GM23248 (cell line): Measurements from ENCODE around the gene TNFRSF4. TPM values are rescaled to one million over a fixed set of nuclear protein-coding genes. Genes with fewer than 3 reads are reported as not detected.

Experiments
- DNase-seq: peaks from one replicate; pipeline ENCODE4 v3.0.0-alpha.2; 2015
- H2AFZ ChIP-seq: fragments of 200-600 bp; sonication (generic); 2 replicates; pipeline ENCODE4 v1.6.1; 2016; ENCODE audit warnings: antibody characterized with exemption
- H3F3A ChIP-seq: fragments of 200-600 bp; sonication (generic); 2 replicates; pipeline ENCODE4 v1.6.1; 2016; ENCODE audit warnings: mild to moderate bottlenecking, antibody characterized with exemption, mixed run types; ENCODE audit not compliant: insufficient read depth
- H3K27ac ChIP-seq: fragments of 200-600 bp; sonication (generic); 2 replicates; pipeline ENCODE4 v1.5.1; 2016; ENCODE audit warnings: mild to moderate bottlenecking
- H3K27me3 ChIP-seq: fragments of 200-600 bp; sonication (generic); replicated peaks from 2 replicates; pipeline ENCODE4 v1.6.1; 2016; ENCODE audit warnings: mild to moderate bottlenecking; ENCODE audit not compliant: insufficient read depth
- H3K36me3 ChIP-seq: fragments of 200-600 bp; sonication (generic); 2 replicates; pipeline ENCODE4 v1.6.1; 2016; ENCODE audit warnings: low read depth, mild to moderate bottlenecking
- H3K4me1 ChIP-seq: fragments of 200-600 bp; sonication (generic); 2 replicates; pipeline ENCODE4 v1.6.1; 2016; ENCODE audit warnings: mild to moderate bottlenecking; ENCODE audit not compliant: insufficient read depth
- H3K4me2 ChIP-seq: fragments of 200-600 bp; sonication (generic); one replicate; pipeline ENCODE4 v1.6.1; 2016; ENCODE audit warnings: mild to moderate bottlenecking; ENCODE audit not compliant: unreplicated experiment
- H3K4me3 ChIP-seq: fragments of 200-600 bp; sonication (generic); 2 replicates; pipeline ENCODE4 v1.5.1; 2016; ENCODE audit warnings: mild to moderate bottlenecking
- H3K79me2 ChIP-seq: fragments of 200-600 bp; sonication (generic); 2 replicates; pipeline ENCODE4 v1.6.1; 2016; ENCODE audit warnings: mild to moderate bottlenecking; ENCODE audit not compliant: insufficient read depth
- H3K9ac ChIP-seq: fragments of 200-600 bp; sonication (generic); 2 replicates; pipeline ENCODE4 v1.6.1; 2016; ENCODE audit warnings: mild to moderate bottlenecking
- H3K9me2 ChIP-seq: fragments of 200-600 bp; sonication (generic); 2 replicates; pipeline ENCODE4 v1.6.1; 2016; ENCODE audit warnings: mixed run types, mild to moderate bottlenecking, moderate library complexity; ENCODE audit not compliant: insufficient read depth
- H3K9me3 ChIP-seq: fragments of 200-600 bp; sonication (generic); one replicate; pipeline ENCODE4 v1.6.1; 2017; ENCODE audit warnings: low read depth
- H4K20me1 ChIP-seq: fragments of 200-600 bp; sonication (generic); 2 replicates; pipeline ENCODE4 v1.6.0; 2016; ENCODE audit not compliant: insufficient read depth
- EZH2 ChIP-seq: fragments of 200-600 bp; sonication (generic); IDR thresholded peaks from 2 replicates; pipeline ENCODE4 v1.6.1; 2018; ENCODE audit warnings: antibody characterized with exemption, mild to moderate bottlenecking; ENCODE audit not compliant: insufficient read depth, poor library complexity, severe bottlenecking
- EZH2phosphoT487 ChIP-seq: fragments of 200-600 bp; sonication (generic); IDR thresholded peaks from 2 replicates; pipeline ENCODE4 v1.6.1; 2018; ENCODE audit warnings: antibody characterized with exemption, moderate library complexity, mild to moderate bottlenecking, low read depth; ENCODE audit not compliant: insufficient read depth
- WGBS, 2 experiments: methylation state at CpG; one replicate each; pipeline ENCODE4 v1.1.6; 2015 to 2017; ENCODE audit warnings: low lambda C conversion rate in 2 of 2, low coverage in 1 of 2; ENCODE audit errors: missing lambda C conversion rate in 2 of 2; 5-methylcytosine and 5-hydroxymethylcytosine counted together
- in situ Hi-C: fragments of 300-500 bp; cut with MboI; formaldehyde crosslinking; loops from 2 replicates; pipeline ENCODE4 v1.15.0; 2020
- polyA plus RNA-seq: library from polyadenylated mRNA; unstranded; fragments of >200 nt; fragmentation: Nextera tagmentation; extraction: Ambion mirVana; gene quantifications from 2 replicates; pipeline ENCODE4 v1.2.1, GENCODE V29; 2016
- total RNA-seq: library from RNA; depleted of rRNA; stranded (reverse); fragments of >200 nt; shearing (Covaris generic); gene quantifications from 2 replicates; pipeline ENCODE4 v1.2.3, GENCODE V29; 2014

The TNFRSF4 gene
- total and polyA plus RNA-seq, 2 experiments from 2014 or later = not detected

DNA sequence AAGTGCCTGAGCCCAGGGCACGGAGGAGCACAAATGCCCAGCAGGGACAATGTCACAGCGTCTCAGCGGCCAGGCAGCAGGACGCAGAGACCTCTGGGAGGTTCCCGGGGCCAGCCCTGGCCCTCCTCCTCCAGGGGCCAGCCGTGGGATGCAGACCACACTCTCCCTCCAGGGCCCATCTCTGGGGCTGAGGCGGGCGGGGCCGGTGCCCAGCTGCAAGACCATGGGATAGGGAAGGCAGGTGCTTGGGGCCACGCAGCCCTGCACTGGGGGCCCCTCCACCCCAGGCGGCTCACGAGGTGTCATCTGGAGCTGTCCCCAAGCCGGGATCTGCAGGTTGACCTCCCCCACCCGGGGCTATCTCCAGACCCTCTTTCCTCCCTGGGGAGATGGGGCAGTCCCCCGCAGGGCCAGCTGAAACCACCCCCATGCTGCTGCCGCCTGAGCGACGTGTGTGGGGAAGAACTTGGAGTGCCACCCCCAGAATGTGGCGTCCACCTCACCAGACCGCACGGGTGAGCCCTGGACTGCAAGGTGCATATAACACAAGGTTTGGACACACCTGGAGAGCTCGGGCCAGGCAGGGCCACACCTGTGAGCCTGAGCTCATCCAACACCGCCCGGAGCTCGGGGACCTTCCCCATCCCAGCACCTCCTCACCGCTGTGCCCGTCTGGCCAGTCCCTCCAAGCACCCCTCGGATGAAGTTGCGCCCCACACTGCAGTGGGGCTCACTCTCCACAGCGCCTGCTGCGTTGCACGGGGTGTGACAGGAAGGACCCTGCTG lies 44.3 kb downstream of the TNFRSF4 start:
- no peak overlapping the region for H3K27ac ChIP-seq
- no peaks in the 10 kb centered on the region for H4K20me1 ChIP-seq
- H2AFZ ChIP-seq = no peak overlapping the region
- H3F3A ChIP-seq = no peaks in the 10 kb centered on the region
- DNase-seq = no peak
- no peaks in the 10 kb centered on the region for H3K4me1 ChIP-seq
- H3K36me3 ChIP-seq = no peaks in the 10 kb centered on the region
- no peak overlapping the region for H3K4me3 ChIP-seq
- H3K27me3 ChIP-seq = peaks cover 21% of the 10 kb centered on the region
- H3K79me2 ChIP-seq = no peaks in the 10 kb centered on the region
- H3K9me3 ChIP-seq = no peaks in the 10 kb centered on the region
- no peaks in the 10 kb centered on the region for H3K9me2 ChIP-seq
- in situ Hi-C loops = no loop called here
- TF ChIP-seq EZH2 (no peak), EZH2phosphoT487 (no peak)
- 37 to 47% methylated on average over 29 to 32 of the region's 32 CpGs for WGBS, 2 experiments
- H3K9ac ChIP-seq = no peak overlapping the region
- H3K4me2 ChIP-seq = no peak overlapping the region

DNA sequence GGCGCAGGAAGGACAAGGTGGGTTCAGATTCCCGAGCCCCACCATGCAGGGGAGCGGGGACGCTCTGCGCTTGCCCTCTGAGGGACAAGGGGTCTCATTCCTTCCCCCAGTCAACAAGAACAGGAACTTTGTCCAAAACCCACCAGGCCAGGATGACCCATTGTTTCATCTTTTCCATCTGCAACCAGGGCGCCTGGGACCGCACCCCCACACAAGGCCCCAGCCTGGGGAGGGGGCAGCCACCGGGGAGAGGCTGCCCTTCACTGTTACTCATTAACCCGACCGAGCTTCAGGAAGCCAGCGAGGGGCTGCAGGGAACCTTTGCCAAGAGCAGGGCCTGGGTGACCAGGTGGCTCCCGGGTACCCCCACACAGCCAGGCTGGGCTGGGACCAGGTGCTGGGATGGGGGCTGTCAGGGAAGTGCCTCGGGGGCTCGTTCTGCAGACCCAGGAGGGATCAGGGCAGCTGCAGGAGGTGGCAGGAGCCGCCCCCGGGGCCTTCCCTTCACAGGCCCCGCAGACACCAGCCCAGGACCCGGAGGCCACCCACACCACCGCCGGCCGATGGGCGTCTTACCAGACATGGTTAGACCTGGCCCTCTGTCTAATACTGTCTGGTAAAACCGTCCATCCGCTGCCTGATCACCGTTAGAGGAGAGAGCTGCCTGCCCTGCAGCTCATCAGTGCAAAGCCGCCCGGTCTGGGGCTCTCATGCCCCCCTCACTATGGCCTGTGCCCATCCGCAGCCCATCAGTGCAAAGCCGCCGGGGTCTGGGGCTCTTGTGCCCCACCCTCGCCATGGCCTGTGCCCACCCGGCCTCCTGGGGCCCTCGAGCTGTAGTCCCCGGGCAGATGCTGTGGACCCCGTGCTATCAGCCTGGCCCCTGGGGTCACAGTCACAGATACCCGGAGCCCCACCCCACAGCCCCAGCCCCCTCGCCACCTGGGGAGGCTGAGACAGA lies 45.2 kb downstream of the TNFRSF4 start:
- TF ChIP-seq EZH2 = no peak
- TF ChIP-seq EZH2phosphoT487 = no peak
- no peak overlapping the region for H3K4me3 ChIP-seq
- no peaks in the 10 kb centered on the region for H3K36me3 ChIP-seq
- H3K4me1 ChIP-seq = no peaks in the 10 kb centered on the region
- no peaks in the 10 kb centered on the region for H3K9me2 ChIP-seq
- no peak overlapping the region for H3K4me2 ChIP-seq
- no peak overlapping the region for H2AFZ ChIP-seq
- no peak overlapping the region for H3K9ac ChIP-seq
- H3F3A ChIP-seq = no peaks in the 10 kb centered on the region
- peaks cover 23% of the 10 kb centered on the region for H3K27me3 ChIP-seq
- no peak overlapping the region for H3K27ac ChIP-seq
- DNase-seq = no peak
- H3K9me3 ChIP-seq = no peaks in the 10 kb centered on the region
- no peaks in the 10 kb centered on the region for H4K20me1 ChIP-seq
- in situ Hi-C loops = no loop called here
- no peaks in the 10 kb centered on the region for H3K79me2 ChIP-seq
- WGBS, 2 experiments = 43 to 48% methylated on average over 36 of the region's 37 CpGs

DNA sequence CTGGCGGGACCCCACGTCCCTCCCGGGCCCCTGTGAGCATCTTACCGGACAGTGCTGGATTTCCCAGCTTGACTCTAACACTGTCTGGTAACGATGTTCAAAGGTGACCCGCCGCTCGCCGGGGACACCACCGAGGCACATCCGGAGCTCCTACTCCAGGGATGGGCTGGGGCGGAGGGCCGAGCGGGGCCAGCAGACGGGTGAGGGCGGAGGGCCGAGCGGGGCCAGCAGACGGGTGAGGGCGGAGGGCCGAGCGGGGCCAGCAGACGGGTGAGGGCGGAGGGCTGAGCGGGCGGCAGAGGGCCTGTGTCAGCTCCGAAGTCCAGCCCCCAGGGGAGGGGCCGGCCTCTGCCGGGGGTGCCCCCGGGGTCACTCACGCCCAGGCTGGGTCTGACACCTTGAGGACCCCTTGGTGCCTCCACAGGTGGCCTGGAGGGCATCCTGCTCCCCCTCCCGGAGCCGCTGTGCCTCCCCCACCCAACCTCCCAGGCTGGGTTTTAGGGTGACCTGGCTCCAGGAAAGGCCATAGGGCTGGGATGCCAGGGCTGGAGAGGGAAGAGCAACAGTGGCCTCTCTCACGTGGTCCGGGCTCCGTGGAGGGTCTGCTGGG lies 46.0 kb downstream of the TNFRSF4 start:
- Histone ChIP-seq H3K4me1 (no peaks in the 10 kb centered on the region), H3K9ac (no peak overlapping the region), H4K20me1 (no peaks in the 10 kb centered on the region), H3K79me2 (no peaks in the 10 kb centered on the region), H3K36me3 (no peaks in the 10 kb centered on the region), H3K9me3 (no peaks in the 10 kb centered on the region), H3K4me3 (no peak overlapping the region), H3F3A (no peaks in the 10 kb centered on the region), H2AFZ (no peak overlapping the region), H3K27me3 (peaks cover 18% of the 10 kb centered on the region), H3K4me2 (no peak overlapping the region), H3K27ac (no peak overlapping the region), H3K9me2 (no peaks in the 10 kb centered on the region)
- 66 to 75% methylated on average over 14 to 28 of the region's 36 CpGs for WGBS, 2 experiments
- no peak for DNase-seq
- in situ Hi-C loops = no loop called here
- TF ChIP-seq EZH2 = no peak

DNA sequence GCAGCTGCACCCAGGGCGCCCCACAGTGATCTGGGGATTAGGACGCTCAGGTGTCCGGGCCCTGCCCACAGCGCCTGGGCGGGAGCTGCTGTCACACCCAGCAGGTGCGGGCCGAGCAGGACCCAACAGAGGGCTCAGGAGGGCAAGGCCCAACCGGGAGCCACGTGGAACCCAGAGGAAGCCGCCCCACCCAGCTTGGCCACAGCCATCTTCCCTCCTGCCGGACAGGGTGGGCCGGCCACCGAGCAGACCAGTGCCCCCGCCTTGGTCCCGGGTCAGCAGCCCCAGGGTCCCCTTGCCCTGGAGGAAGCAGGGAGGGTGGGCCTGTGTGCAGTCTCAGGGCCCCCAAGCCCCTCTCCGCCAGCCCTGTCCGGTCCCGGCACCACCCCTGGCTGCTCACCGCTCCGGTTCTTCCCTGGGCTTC lies 46.5 kb downstream of the TNFRSF4 start:
- no peaks in the 10 kb centered on the region for H3F3A ChIP-seq
- in situ Hi-C loops = no loop called here
- H3K27ac ChIP-seq = no peak overlapping the region
- H3K4me2 ChIP-seq = no peak overlapping the region
- H3K9me3 ChIP-seq = no peaks in the 10 kb centered on the region
- no peaks in the 10 kb centered on the region for H3K36me3 ChIP-seq
- no peak overlapping the region for H3K9ac ChIP-seq
- 68 to 71% methylated on average over 17 to 20 of the region's 20 CpGs for whole genome bisulfite sequencing, 2 experiments
- H3K4me3 ChIP-seq = no peak overlapping the region
- H3K4me1 ChIP-seq = no peaks in the 10 kb centered on the region
- H3K9me2 ChIP-seq = no peaks in the 10 kb centered on the region
- no peaks in the 10 kb centered on the region for H4K20me1 ChIP-seq
- no peaks in the 10 kb centered on the region for H3K79me2 ChIP-seq
- TF ChIP-seq EZH2 = no peak
- no peak for TF ChIP-seq EZH2phosphoT487
- no peak overlapping the region for H2AFZ ChIP-seq
- no peak for DNase-seq
- peaks cover 16% of the 10 kb centered on the region for H3K27me3 ChIP-seq
